Activated naive CD4-positive, alpha-beta T cell treated with anti-CD3 and anti-CD28 coated beads, Interleukin-2, amount 10 ng/mL, durations not matched to agents 7 days and 5 days (primary cell): ENCODE results near the gene GPR83.
"Not testable (repeated sequence)": the region's sequence is repeated elsewhere in the genome, so short reads cannot be mapped to it uniquely, and the experiment has no call there.

Source experiments
- CTCF ChIA-PET: fragments of 350-600 bp; sonication (Branson Sonifier 250); formaldehyde crosslinking; loops from one replicate; lab custom pipeline; 2021; ENCODE audit warnings: antibody characterized with exemption; lab: Charles Lee
- DNase-seq: peaks from one replicate; pipeline ENCODE4 v3.0.0-alpha.2; 2020
- H3K27ac Mint-ChIP-seq: one replicate; pipeline ENCODE4 v1.8.0; 2021; ENCODE audit warnings: mild to moderate bottlenecking, moderate library complexity, mixed read lengths
- H3K27me3 Mint-ChIP-seq: one replicate; pipeline ENCODE4 v1.8.0; 2021; ENCODE audit warnings: mild to moderate bottlenecking, mixed read lengths
- H3K36me3 Mint-ChIP-seq: one replicate; pipeline ENCODE4 v1.8.0; 2021; ENCODE audit warnings: mixed read lengths
- H3K4me1 Mint-ChIP-seq: one replicate; pipeline ENCODE4 v1.8.0; 2021; ENCODE audit warnings: mixed read lengths
- H3K4me3 Mint-ChIP-seq: one replicate; pipeline ENCODE4 v1.8.0; 2021; ENCODE audit warnings: mild to moderate bottlenecking, moderate library complexity, mixed read lengths
- H3K9me3 Mint-ChIP-seq: one replicate; pipeline ENCODE4 v1.8.0; 2021; ENCODE audit warnings: mixed read lengths

Gene GPR83

GRCh38 chr11:94401773-94402265 is 600 bp upstream of the GPR83 start:
- Mint-ChIP-seq H3K4me3 (no peak overlapping the region), H3K9me3 (no peaks in the 10 kb centered on the region), H3K4me1 (peaks cover 7% of the 10 kb centered on the region), H3K27me3 (peaks cover 68% of the 10 kb centered on the region), H3K36me3 (peaks cover 1% of the 10 kb centered on the region), H3K27ac (no peak overlapping the region)
- DNase-seq, result no peak
- CTCF ChIA-PET, result no interaction called here

- Mint-ChIP-seq H3K36me3 (peaks cover 1% of the 10 kb centered on the region), H3K27ac (no peak overlapping the region), H3K4me1 (peaks cover 7% of the 10 kb centered on the region), H3K9me3 (no peaks in the 10 kb centered on the region), H3K27me3 (peaks cover 68% of the 10 kb centered on the region), H3K4me3 (no peak overlapping the region)
- CTCF ChIA-PET, result no interaction called here
- DNase-seq, result no peak
Observed at GRCh38 chr11:94400457-94400838, 771 bp downstream of the GPR83 start.

- Mint-ChIP-seq H3K4me1 (peaks cover 7% of the 10 kb centered on the region), H3K27ac (no peak overlapping the region), H3K36me3 (peaks cover 1% of the 10 kb centered on the region), H3K4me3 (no peak overlapping the region), H3K27me3 (peaks cover 68% of the 10 kb centered on the region), H3K9me3 (no peaks in the 10 kb centered on the region)
- no peak for DNase-seq
- CTCF ChIA-PET, result no interaction called here
Observed at GRCh38 chr11:94400050-94400449, 1.2 kb downstream of the GPR83 start.

- Mint-ChIP-seq H3K36me3 (peaks cover 1% of the 10 kb centered on the region), H3K27ac (no peak overlapping the region), H3K9me3 (no peaks in the 10 kb centered on the region), H3K4me3 (no peak overlapping the region), H3K27me3 (peaks cover 61% of the 10 kb centered on the region), H3K4me1 (peaks cover 7% of the 10 kb centered on the region)
- CTCF ChIA-PET, result no interaction called here
- DNase-seq, result no peak
Observed at GRCh38 chr11:94398101-94398500, 3.1 kb downstream of the GPR83 start.

GRCh38 chr11:94396282-94396681 is 4.9 kb downstream of the GPR83 start:
- CTCF ChIA-PET, result no interaction called here
- no peak for DNase-seq
- peaks cover 1% of the 10 kb centered on the region for H3K36me3 Mint-ChIP-seq
- peaks cover 7% of the 10 kb centered on the region for H3K4me1 Mint-ChIP-seq
- no peak overlapping the region for H3K4me3 Mint-ChIP-seq
- no peak overlapping the region for H3K27ac Mint-ChIP-seq
- peaks cover 43% of the 10 kb centered on the region for H3K27me3 Mint-ChIP-seq
- H3K9me3 Mint-ChIP-seq, result no peaks in the 10 kb centered on the region

- H3K36me3 Mint-ChIP-seq, H3K4me1 Mint-ChIP-seq, DNase-seq, H3K27me3 Mint-ChIP-seq, H3K27ac Mint-ChIP-seq, H3K9me3 Mint-ChIP-seq, CTCF ChIA-PET, H3K4me3 Mint-ChIP-seq: not testable (repeated sequence)
Observed at GRCh38 chr11:94391937-94392336, 9.3 kb downstream of the GPR83 start.

GRCh38 chr11:94379613-94380012 is 21.6 kb downstream of the GPR83 start:
- Mint-ChIP-seq H3K4me3 (no peak overlapping the region), H3K36me3 (no peaks in the 10 kb centered on the region), H3K9me3 (no peaks in the 10 kb centered on the region), H3K27ac (no peak overlapping the region), H3K4me1 (no peaks in the 10 kb centered on the region), H3K27me3 (peaks cover 3% of the 10 kb centered on the region)
- CTCF ChIA-PET, result no interaction called here
- no peak for DNase-seq

GRCh38 chr11:94376841-94377240 is 24.4 kb downstream of the GPR83 start:
- H3K9me3 Mint-ChIP-seq, result peaks cover under 1% of the 10 kb centered on the region
- H3K27me3 Mint-ChIP-seq, result no peaks in the 10 kb centered on the region
- no peaks in the 10 kb centered on the region for H3K36me3 Mint-ChIP-seq

GRCh38 chr11:94370576-94370975 is 30.6 kb downstream of the GPR83 start:
- DNase-seq, H3K4me3 Mint-ChIP-seq, H3K27me3 Mint-ChIP-seq, CTCF ChIA-PET, H3K36me3 Mint-ChIP-seq, H3K9me3 Mint-ChIP-seq, H3K27ac Mint-ChIP-seq: not testable (repeated sequence)
- H3K4me1 Mint-ChIP-seq, result peaks cover 14% of the 10 kb centered on the region

More at GRCh38 chr11:94376841-94377240, 24.4 kb downstream of the GPR83 start:
- CTCF ChIA-PET, result no interaction called here
- DNase-seq, result no peak
- Mint-ChIP-seq H3K27ac (no peak overlapping the region), H3K4me3 (no peak overlapping the region), H3K4me1 (no peaks in the 10 kb centered on the region)

- CTCF ChIA-PET, H3K27me3 Mint-ChIP-seq, H3K4me3 Mint-ChIP-seq, H3K27ac Mint-ChIP-seq, H3K9me3 Mint-ChIP-seq, DNase-seq, H3K4me1 Mint-ChIP-seq, H3K36me3 Mint-ChIP-seq: not testable (repeated sequence)
Observed at GRCh38 chr11:94350850-94351563, 50.2 kb downstream of the GPR83 start.

GRCh38 chr11:94346311-94346710 is 54.9 kb downstream of the GPR83 start:
- H3K27ac Mint-ChIP-seq, H3K36me3 Mint-ChIP-seq, H3K4me3 Mint-ChIP-seq, H3K9me3 Mint-ChIP-seq, CTCF ChIA-PET, DNase-seq, H3K27me3 Mint-ChIP-seq, H3K4me1 Mint-ChIP-seq: not testable (repeated sequence)

GRCh38 chr11:94343495-94343894 is 57.7 kb downstream of the GPR83 start:
- no peak overlapping the region for H3K4me3 Mint-ChIP-seq
- CTCF ChIA-PET, result no interaction called here
- no peak overlapping the region for H3K27ac Mint-ChIP-seq
- no peak for DNase-seq
- H3K9me3 Mint-ChIP-seq, result no peaks in the 10 kb centered on the region
- no peaks in the 10 kb centered on the region for H3K27me3 Mint-ChIP-seq
- H3K36me3 Mint-ChIP-seq, result no peaks in the 10 kb centered on the region
- H3K4me1 Mint-ChIP-seq, result no peaks in the 10 kb centered on the region

GRCh38 chr11:94342250-94342649 is 59.0 kb downstream of the GPR83 start:
- DNase-seq, result no peak
- no peaks in the 10 kb centered on the region for H3K4me1 Mint-ChIP-seq
- H3K9me3 Mint-ChIP-seq, result no peaks in the 10 kb centered on the region
- CTCF ChIA-PET, result interaction anchor here (0.6 kb wide), 1 partner anchor 8 kb away, joined by 3 read pairs; no protein-coding TSS in a partner anchor
- H3K4me3 Mint-ChIP-seq, result no peak overlapping the region
- no peaks in the 10 kb centered on the region for H3K27me3 Mint-ChIP-seq
- no peak overlapping the region for H3K27ac Mint-ChIP-seq
- no peaks in the 10 kb centered on the region for H3K36me3 Mint-ChIP-seq

GRCh38 chr11:94338651-94339050 is 62.6 kb downstream of the GPR83 start:
- no peaks in the 10 kb centered on the region for H3K27me3 Mint-ChIP-seq
- H3K4me1 Mint-ChIP-seq, result no peaks in the 10 kb centered on the region
- H3K27ac Mint-ChIP-seq, result no peak overlapping the region
- CTCF ChIA-PET, result no interaction called here
- no peaks in the 10 kb centered on the region for H3K36me3 Mint-ChIP-seq
- no peak for DNase-seq
- H3K9me3 Mint-ChIP-seq, result no peaks in the 10 kb centered on the region
- H3K4me3 Mint-ChIP-seq, result no peak overlapping the region

- no peak for DNase-seq
- no peaks in the 10 kb centered on the region for H3K27me3 Mint-ChIP-seq
- no peaks in the 10 kb centered on the region for H3K9me3 Mint-ChIP-seq
- H3K4me3 Mint-ChIP-seq, result no peak overlapping the region
- H3K4me1 Mint-ChIP-seq, result no peaks in the 10 kb centered on the region
- H3K36me3 Mint-ChIP-seq, result no peaks in the 10 kb centered on the region
- no peak overlapping the region for H3K27ac Mint-ChIP-seq
- CTCF ChIA-PET, result interaction anchor here (0.8 kb wide), 1 partner anchor 10 kb away, joined by 3 read pairs; no protein-coding TSS in a partner anchor
Observed at GRCh38 chr11:94336033-94336432, 65.2 kb downstream of the GPR83 start.
